ENCODE measurements around the gene RABGGTA.
A peak's percentile ranks its signal among the peaks of the same experiment; 100 is the strongest.

Gene RABGGTA

GRCh38 chr14:24279301-24280186, 8.1 kb upstream of the RABGGTA start:
- no peak for DNase-seq (ENCODE audit: low read depth in 2 of 3, low spot score in 2 of 3)

- no peak for DNase-seq (ENCODE audit: low read depth in 2 of 3, low spot score in 2 of 3)
Measured at GRCh38 chr14:24278424-24278823, 7.0 kb upstream of the RABGGTA start.

- DNase-seq (ENCODE audit: low read depth in 2 of 3, low spot score in 2 of 3) = no peak
Measured at GRCh38 chr14:24277606-24278321, 6.4 kb upstream of the RABGGTA start.

DNA sequence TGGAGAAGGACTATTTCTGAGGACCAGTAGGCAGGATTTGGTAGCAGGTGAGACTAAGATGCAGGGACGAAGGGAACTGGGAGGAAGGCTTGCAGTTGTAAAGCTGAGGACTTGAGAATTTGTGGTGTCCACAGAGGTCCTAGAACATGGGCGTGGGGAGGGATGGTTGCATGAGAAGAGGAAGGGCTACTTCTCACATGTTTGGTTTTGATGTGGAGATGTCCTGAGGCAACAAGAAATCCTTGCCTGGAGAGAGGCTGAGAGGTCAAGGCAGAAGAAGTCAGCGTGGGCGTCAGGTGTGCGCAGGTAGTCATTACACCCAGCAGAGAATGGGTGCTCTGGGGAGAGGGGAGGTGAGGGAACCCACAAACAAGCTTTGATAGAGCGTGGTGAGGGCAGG, 5.7 kb upstream of the RABGGTA start:
- no peak for DNase-seq (ENCODE audit: low read depth in 2 of 3, low spot score in 2 of 3)

GRCh38 chr14:24274101-24274543, 2.7 kb upstream of the RABGGTA start:
- DNase-seq (ENCODE audit: low read depth in 2 of 3, low spot score in 2 of 3) = peak in 1 of 3 experiments; percentile 23

DNA sequence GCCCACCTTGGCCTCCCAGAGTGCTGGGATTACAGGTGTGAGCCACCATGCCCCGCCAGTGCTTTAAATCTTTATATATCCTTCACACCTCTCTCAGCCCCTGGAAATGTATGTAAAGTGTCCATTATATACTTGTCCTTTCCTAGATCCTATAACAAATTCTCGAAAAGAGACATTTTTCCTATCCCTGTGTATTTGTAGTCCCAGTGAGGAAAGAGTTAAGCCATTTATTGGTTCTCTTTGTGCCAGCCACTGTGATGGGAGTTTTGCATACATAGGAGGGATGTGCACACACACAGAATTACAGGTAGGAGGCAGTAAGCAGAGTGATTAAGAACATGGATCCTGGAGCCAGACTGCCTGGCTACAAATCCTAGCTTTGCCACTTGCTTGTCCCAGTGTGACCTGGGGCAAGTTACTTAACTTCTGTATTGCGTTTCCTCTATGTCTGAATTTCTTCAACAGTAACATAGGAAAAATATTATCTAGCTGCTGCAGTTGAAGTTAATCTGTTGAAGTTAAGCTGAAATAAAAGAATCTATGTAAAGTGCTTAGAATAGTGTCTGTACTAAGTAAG, 2.1 kb upstream of the RABGGTA start:
- no peak for DNase-seq (ENCODE audit: low read depth in 2 of 3, low spot score in 2 of 3)

DNA sequence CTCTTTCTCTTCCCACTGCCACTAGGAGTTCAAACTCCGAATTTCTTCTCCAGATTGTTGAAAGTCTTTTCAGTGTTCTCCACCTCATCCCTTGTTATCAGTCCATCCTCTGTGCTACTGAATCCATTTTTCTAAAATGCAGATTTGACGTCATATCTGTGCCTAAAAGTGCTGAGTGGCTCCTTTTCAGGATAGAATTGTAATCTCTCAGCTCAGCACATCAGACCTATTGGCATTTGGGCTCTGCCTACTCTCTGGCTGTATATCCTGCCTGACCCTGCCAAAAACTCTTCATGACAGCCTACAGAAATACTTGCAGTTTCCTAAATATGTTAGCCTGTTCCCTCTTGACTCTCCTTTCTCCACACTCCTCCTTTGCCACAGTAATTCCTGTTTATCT, 1.1 kb upstream of the RABGGTA start:
- DNase-seq (ENCODE audit: low read depth in 2 of 3, low spot score in 2 of 3) = no peak

- DNase-seq (ENCODE audit: low read depth in 2 of 3, low spot score in 2 of 3) = no peak
Measured at GRCh38 chr14:24271834-24272263, 452 bp upstream of the RABGGTA start.

- DNase-seq (ENCODE audit: low read depth in 2 of 3, low spot score in 2 of 3) = no peak
Measured at GRCh38 chr14:24270537-24271133, 762 bp downstream of the RABGGTA start.

DNA sequence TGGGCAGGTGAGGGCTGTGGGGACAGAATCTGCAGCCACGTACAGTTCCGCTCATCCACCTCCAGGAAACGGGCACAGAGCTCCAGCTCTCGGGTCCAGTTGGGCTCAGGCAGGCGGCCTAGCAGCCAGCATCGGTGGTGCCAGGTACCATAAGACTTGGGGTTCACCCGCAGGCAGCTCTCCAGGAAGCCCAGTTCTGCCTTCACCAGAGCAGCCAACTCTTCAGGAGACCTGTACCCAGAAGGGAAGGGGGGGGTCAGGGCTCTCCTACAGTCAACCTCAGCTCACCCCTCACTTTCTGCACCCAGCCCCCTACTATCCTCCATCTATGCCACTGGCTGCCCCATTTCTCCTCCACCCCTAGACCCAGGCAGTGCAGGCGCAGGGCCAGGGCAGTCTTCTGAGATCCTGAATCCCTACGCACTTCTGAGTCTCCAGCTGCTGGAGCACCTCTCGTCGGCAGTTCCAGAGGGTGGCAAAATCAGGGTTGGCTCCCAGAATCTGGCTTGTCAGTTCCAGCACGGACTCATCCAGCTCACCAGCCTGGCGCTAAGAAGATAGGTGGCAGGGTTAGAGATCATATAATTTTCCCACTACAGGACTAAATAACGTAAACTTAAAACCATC, 1.4 kb downstream of the RABGGTA start:
- DNase-seq (ENCODE audit: low read depth in 2 of 3, low spot score in 2 of 3) = no peak

DNA sequence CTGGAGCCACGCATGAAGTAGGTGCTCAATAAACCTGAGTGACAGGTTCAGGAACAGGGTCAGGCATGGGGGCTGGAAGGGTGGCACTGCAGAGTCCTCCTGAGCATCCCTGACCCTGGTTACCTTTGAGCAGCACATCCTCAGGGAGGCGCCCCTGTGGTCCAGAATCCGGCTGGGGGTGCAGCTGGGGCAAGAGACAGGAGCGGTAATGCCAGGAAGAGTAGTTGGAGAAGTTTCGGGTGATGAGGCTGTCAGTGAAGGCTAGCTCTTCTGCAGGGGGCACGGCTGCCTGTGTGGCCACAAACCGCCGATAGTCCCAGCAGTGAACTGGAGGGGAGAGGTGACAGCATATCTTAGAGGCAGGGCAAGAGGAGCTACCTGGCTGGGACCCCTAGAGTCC, 2.0 kb downstream of the RABGGTA start:
- DNase-seq (ENCODE audit: low read depth in 2 of 3, low spot score in 2 of 3) = no peak

- no peak for DNase-seq (ENCODE audit: low read depth in 2 of 3, low spot score in 2 of 3)
Measured at GRCh38 chr14:24268225-24268624, 3.2 kb downstream of the RABGGTA start.

GRCh38 chr14:24267516-24267915, 3.9 kb downstream of the RABGGTA start:
- DNase-seq (ENCODE audit: low read depth in 2 of 3, low spot score in 2 of 3) = no peak

GRCh38 chr14:24266344-24267244, 4.8 kb downstream of the RABGGTA start:
- no peak for DNase-seq (ENCODE audit: low read depth in 2 of 3, low spot score in 2 of 3)

GRCh38 chr14:24264298-24264697, 7.1 kb downstream of the RABGGTA start:
- no peak for DNase-seq (ENCODE audit: low read depth in 2 of 3, low spot score in 2 of 3)

DNA sequence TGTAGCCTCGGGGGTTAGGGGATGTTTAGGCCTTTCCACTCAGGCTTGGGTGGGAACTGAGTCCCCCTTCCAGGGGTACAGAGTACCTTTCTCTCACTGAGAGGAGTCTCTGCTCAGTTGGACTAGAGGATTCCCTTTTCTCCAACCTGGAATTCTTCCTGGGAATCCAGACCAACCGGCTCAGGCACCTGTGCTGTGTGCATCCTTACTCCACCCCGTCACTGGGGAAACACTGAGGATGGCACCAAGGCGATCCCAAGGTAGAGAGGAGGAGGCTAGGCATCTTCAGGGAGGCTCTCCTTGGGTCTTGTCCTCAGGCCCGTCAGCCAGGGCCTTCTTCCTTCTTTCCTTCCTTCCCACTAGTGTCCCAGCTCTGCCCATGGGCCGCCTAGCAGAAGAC, 7.5 kb downstream of the RABGGTA start:
- no peak for DNase-seq (ENCODE audit: low read depth in 2 of 3, low spot score in 2 of 3)

- DNase-seq (ENCODE audit: low read depth in 2 of 3, low spot score in 2 of 3) = no peak
Measured at GRCh38 chr14:24262821-24263733, 8.3 kb downstream of the RABGGTA start, which contains the start of gene TGM1. Gene TGM1 (minus strand): TSS chr14:24263177. CDS start chr14:24262352, 825 bp downstream.

DNA sequence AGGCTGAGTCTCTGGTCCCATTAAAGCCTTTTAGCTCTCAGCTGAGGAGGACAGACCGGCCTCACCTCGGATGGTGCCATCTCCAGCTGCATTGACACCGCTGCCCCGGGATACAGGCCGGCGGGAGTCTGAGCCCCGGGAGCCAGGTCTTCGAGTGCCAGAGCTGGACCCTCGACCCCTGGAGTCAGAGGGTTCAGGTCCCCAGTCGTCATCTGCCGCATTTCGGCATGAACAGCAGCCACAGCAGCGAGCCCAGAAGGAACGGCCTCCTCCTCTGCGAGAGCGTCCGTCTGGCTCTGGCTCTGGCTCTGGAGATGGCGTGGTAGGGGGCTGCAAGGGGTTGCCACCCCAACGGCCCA, 9.4 kb downstream of the RABGGTA start:
- DNase-seq (ENCODE audit: low read depth in 2 of 3, low spot score in 2 of 3) = no peak

Data from activated CD8-positive, alpha-beta memory T cell treated with anti-CD3 and anti-CD28 coated beads for 48 hours (primary cell).